A172 (cell line): ENCODE measurements around the gene KIR3DL3. TPM values are rescaled to one million over a fixed set of nuclear protein-coding genes. Genes with fewer than 3 reads are reported as not detected.
"Not testable (repeated sequence)": the region's sequence is repeated elsewhere in the genome, so short reads cannot be mapped to it uniquely, and the experiment has no call there.

Experiments
- DNase-seq: peaks from one replicate; pipeline ENCODE4 v3.0.0-alpha.2; 2015; ENCODE audit warnings: low spot score
- total RNA-seq: library from RNA; depleted of rRNA; stranded (reverse); fragments of >200 nt; shearing (Covaris generic); gene quantifications from 2 replicates; pipeline ENCODE4 v1.2.3, GENCODE V29; 2014

KIR3DL3 gene
- total RNA-seq, 1 experiment from 2014 or later: not detected

GRCh38 chr19:54731191-54731590 is 6.9 kb downstream of the KIR3DL3 start:
- DNase-seq: no peak

GRCh38 chr19:54738306-54738705 is 14.1 kb downstream of the KIR3DL3 start, which contains the start of gene KIR2DL3:
Gene KIR2DL3 (plus strand): TSS chr19:54738513. CDS start chr19:54738546, 33 bp downstream.
- not testable (repeated sequence) for DNase-seq

GRCh38 chr19:54738715-54739114 is 14.5 kb downstream of the KIR3DL3 start:
- DNase-seq: no peak

GRCh38 chr19:54739587-54740497 is 15.6 kb downstream of the KIR3DL3 start:
- no peak for DNase-seq

- DNase-seq: not testable (repeated sequence)
These were observed 17.7 kb downstream of the KIR3DL3 start for GRCh38 chr19:54741950-54742349.

- not testable (repeated sequence) for DNase-seq
These were observed 19.8 kb downstream of the KIR3DL3 start for GRCh38 chr19:54744080-54744479.

- DNase-seq: peak; percentile 45
These were observed 23.5 kb downstream of the KIR3DL3 start for GRCh38 chr19:54747614-54748322.

- DNase-seq: not testable (repeated sequence)
These were observed 26.0 kb downstream of the KIR3DL3 start for GRCh38 chr19:54750276-54750675.

GRCh38 chr19:54756204-54757110 is 32.2 kb downstream of the KIR3DL3 start:
- not testable (repeated sequence) for DNase-seq

- DNase-seq: not testable (repeated sequence)
These were observed 34.3 kb downstream of the KIR3DL3 start for GRCh38 chr19:54758577-54758976.

GRCh38 chr19:54764219-54764618 is 40.0 kb downstream of the KIR3DL3 start:
- DNase-seq: peak; percentile 16

- DNase-seq: not testable (repeated sequence)
These were observed 42.2 kb downstream of the KIR3DL3 start for GRCh38 chr19:54766464-54766863.

- DNase-seq: not testable (repeated sequence)
These were observed 45.4 kb downstream of the KIR3DL3 start, which contains the start of gene KIR2DL1 for GRCh38 chr19:54769646-54770045. Gene KIR2DL1 (plus strand): TSS chr19:54769793. CDS start chr19:54769851, 58 bp downstream.

- not testable (repeated sequence) for DNase-seq
These were observed 46.3 kb downstream of the KIR3DL3 start for GRCh38 chr19:54770511-54770910.

GRCh38 chr19:54771018-54771960 is 47.0 kb downstream of the KIR3DL3 start:
- peak; percentile 94 for DNase-seq

- not testable (repeated sequence) for DNase-seq
These were observed 48.4 kb downstream of the KIR3DL3 start for GRCh38 chr19:54772666-54773065.

GRCh38 chr19:54775095-54775815 is 51.0 kb downstream of the KIR3DL3 start:
- not testable (repeated sequence) for DNase-seq

- DNase-seq: not testable (repeated sequence)
These were observed 51.6 kb downstream of the KIR3DL3 start for GRCh38 chr19:54775830-54776229.

- not testable (repeated sequence) for DNase-seq
These were observed 53.6 kb downstream of the KIR3DL3 start for GRCh38 chr19:54777851-54778250.
